T-cell (primary cell): Measurements from ENCODE around the gene POLR2E. TPM values are rescaled to one million over a fixed set of nuclear protein-coding genes. Genes with fewer than 3 reads are reported as not detected.

Experiments used
- ATAC-seq, 4 experiments: fragments of 200-7000 bp in 3 of 4; fragments of 150-1000 bp in 1 of 4; cut with Tn5 transposase; replicated peaks in 1 of 4; 1 replicate in 3 of 4; 2 replicates in 1 of 4; pipeline ENCODE4 v1.10.0; 2021; ENCODE audit warnings: moderate library complexity in 3 of 4, mild to moderate bottlenecking in 2 of 4, moderate number of reproducible peaks in 1 of 4
- CTCF ChIA-PET, 2 donors: fragments of 300-600 bp; sonication (Branson Sonifier 250); formaldehyde crosslinking; loops; one replicate each; lab custom pipeline; 2022; ENCODE audit warnings: antibody characterized with exemption in 2 of 2; lab: Charles Lee
- POLR2A ChIA-PET, 2 donors: fragments of 300-600 bp; sonication (Branson Sonifier 250); formaldehyde crosslinking; loops; one replicate each; lab custom pipeline; 2022; ENCODE audit warnings: antibody characterized with exemption in 2 of 2; lab: Charles Lee
- DNase-seq, 35 experiments: peaks; one replicate each; pipeline versions ENCODE4 v3.0.0 to v3.0.0-alpha.2; 2013 to 2023
- H3K27ac ChIP-seq: one replicate; pipeline ENCODE4 v1.5.1; 2013; ENCODE audit warnings: low read length
- H3K27me3 ChIP-seq, 2 experiments: replicated peaks in 1 of 2; 1 replicate in 1 of 2; 2 replicates in 1 of 2; pipeline versions ENCODE4 v1.6.1 to v1.7.0; 2013; ENCODE audit warnings: low read length in 1 of 2, mixed read lengths in 1 of 2; ENCODE audit not compliant: control insufficient read depth in 2 of 2, insufficient read depth in 2 of 2; ENCODE audit errors: extremely low read depth in 1 of 2
- H3K36me3 ChIP-seq, 2 donors: 1 replicate in 1 of 2; 2 replicates in 1 of 2; pipeline versions ENCODE4 v1.6.1 to v1.7.0; 2013; ENCODE audit warnings: low read length in 1 of 2; ENCODE audit not compliant: control insufficient read depth in 2 of 2, insufficient read depth in 1 of 2; ENCODE audit errors: extremely low read depth in 1 of 2
- H3K4me1 ChIP-seq, 2 experiments: 1 replicate in 1 of 2; 2 replicates in 1 of 2; pipeline versions ENCODE4 v1.6.1 to v1.7.0; 2013; ENCODE audit warnings: low read length in 2 of 2, mixed read lengths in 1 of 2; ENCODE audit not compliant: insufficient read depth in 2 of 2, control insufficient read depth in 1 of 2; ENCODE audit errors: extremely low read depth in 1 of 2
- H3K4me3 ChIP-seq, 2 donors: 1 replicate in 1 of 2; 2 replicates in 1 of 2; pipeline versions ENCODE4 v1.5.1 to v1.7.0; 2013; ENCODE audit warnings: mild to moderate bottlenecking in 2 of 2, low read length in 1 of 2, moderate library complexity in 1 of 2; ENCODE audit not compliant: control insufficient read depth in 1 of 2; ENCODE audit errors: extremely low read depth in 1 of 2
- H3K9me3 ChIP-seq: 2 replicates; pipeline ENCODE4 v1.7.0; 2013
- H3K27ac Mint-ChIP-seq, 2 donors: one replicate each; pipeline ENCODE4 v1.8.0; 2020 to 2021; ENCODE audit warnings: mild to moderate bottlenecking in 2 of 2, mixed read lengths in 2 of 2
- H3K27me3 Mint-ChIP-seq, 2 donors: one replicate each; pipeline ENCODE4 v1.8.0; 2021 to 2022; ENCODE audit warnings: mixed read lengths in 2 of 2
- H3K36me3 Mint-ChIP-seq: one replicate; pipeline ENCODE4 v1.8.0; 2021; ENCODE audit warnings: mixed read lengths
- H3K4me1 Mint-ChIP-seq, 3 donors: one replicate each; pipeline ENCODE4 v1.8.0; 2020 to 2022; ENCODE audit warnings: mixed read lengths in 3 of 3, mild to moderate bottlenecking in 1 of 3
- H3K4me3 Mint-ChIP-seq, 3 donors: one replicate each; pipeline ENCODE4 v1.8.0; 2020 to 2022; ENCODE audit warnings: mild to moderate bottlenecking in 3 of 3, mixed read lengths in 3 of 3, moderate library complexity in 3 of 3
- H3K9me3 Mint-ChIP-seq, 3 donors: one replicate each; pipeline ENCODE4 v1.8.0; 2020 to 2022; ENCODE audit warnings: mixed read lengths in 3 of 3
- WGBS: methylation state at CpG from one replicate; pipeline ENCODE4 v1.1.5; 2013; ENCODE audit warnings: missing lambda C conversion rate; ENCODE audit not compliant: insufficient coverage; 5-methylcytosine and 5-hydroxymethylcytosine counted together
- total RNA-seq, 35 experiments: library from RNA in 6 of 35; stranded (reverse) in 6 of 35; fragments of 120-200 nt in 1 of 35; gene quantifications; one replicate each; pipeline versions ENCODE4 v1.2.1 to v1.2.4 and lab custom pipeline; 2013 to 2026

Gene POLR2E
- total RNA-seq, 5 donors from 2014 or later (not counting 1 experiment from before 2014, with no cell fraction given), result 75.7 to 119 (median 101) TPM

DNA sequence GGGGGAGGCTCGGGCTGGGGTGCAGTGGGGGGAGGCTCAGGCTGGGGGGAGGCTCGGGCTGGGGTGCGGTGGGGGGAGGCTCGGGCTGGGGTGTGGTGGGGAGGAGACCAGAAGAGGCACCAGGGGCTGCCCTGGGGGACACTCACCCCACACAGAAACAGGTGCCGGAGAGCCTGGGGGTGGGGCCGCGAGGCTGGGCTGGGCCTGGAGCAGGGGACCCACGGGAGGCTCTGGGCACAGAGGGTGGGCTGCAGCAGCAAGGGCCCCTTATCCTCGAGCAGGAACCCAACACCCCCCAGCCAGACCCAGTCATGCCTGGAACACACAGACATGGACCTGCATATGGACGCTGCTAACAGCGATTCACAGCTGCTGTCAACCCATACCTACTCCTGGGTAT lies 42.9 kb upstream of the POLR2E start:
- Mint-ChIP-seq H3K27ac (no peak overlapping the region), H3K36me3 (peaks cover 19% of the 10 kb centered on the region), H3K27me3 (no peaks in the 10 kb centered on the region), H3K4me1 (peaks cover 18 to 24% (median 19%) of the 10 kb centered on the region in 3 donors), H3K4me3 (no peak overlapping the region), H3K9me3 (peaks cover 0 to 8% (median 0%) of the 10 kb centered on the region in 3 donors)
- peaks cover 5 to 15% of the 10 kb centered on the region in 2 donors for H3K36me3 ChIP-seq
- ATAC-seq, result no peak
- H3K9me3 ChIP-seq, result no peaks in the 10 kb centered on the region
- no peak for DNase-seq
- CTCF ChIA-PET, result no interaction called here
- peaks cover 0 to 26% of the 10 kb centered on the region in 2 experiments for H3K4me1 ChIP-seq
- no peaks in the 10 kb centered on the region for H3K27me3 ChIP-seq
- 100% methylated on average over 1 of the region's 11 CpGs for WGBS
- POLR2A ChIA-PET, result no interaction called here
- H3K27ac ChIP-seq, result no peak overlapping the region
- H3K4me3 ChIP-seq, result no peak overlapping the region

DNA sequence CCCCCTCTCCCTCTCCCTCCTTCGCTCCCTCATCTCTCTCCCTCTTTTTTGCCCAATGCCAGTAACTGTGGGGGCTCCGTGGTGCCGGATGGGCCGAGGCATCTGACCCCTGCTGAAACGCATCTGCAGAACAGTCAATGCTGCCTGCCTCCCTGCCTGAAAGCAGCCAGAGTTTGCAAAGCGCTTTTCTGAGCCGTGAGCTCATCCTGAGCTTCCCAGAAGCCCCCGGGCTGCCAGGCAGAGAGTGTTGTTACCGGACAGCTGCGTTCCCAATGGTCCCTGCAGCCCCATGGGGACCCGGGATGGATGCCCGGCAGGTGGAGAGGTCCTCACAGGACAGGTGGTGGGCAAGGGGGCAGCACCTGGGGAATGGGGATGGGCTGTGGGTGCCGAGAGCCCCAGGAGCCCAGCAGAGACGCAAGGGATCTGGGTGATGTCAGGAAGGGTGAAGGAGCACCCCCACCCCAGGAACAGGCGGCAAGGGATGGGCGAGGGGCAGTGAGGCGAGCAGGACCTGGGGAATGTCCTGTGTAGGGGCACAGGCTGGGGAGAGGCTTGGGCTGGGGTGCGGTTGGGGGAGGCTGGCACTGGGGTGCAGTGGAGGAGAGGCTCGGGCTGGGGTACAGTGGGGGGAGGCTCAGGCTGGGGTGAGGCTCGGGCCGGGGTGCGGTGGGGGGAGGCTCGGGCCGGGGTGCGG lies 41.6 kb upstream of the POLR2E start:
- H3K4me3 ChIP-seq, result no peak overlapping the region
- DNase-seq (no peak), ATAC-seq (no peak)
- Mint-ChIP-seq H3K4me3 (peak overlapping the region in 1 of 3 donors; percentile 31), H3K36me3 (peaks cover 12% of the 10 kb centered on the region), H3K9me3 (peaks cover 0 to 4% (median 0%) of the 10 kb centered on the region in 3 donors), H3K27ac (peak overlapping the region; percentile 71 to 81), H3K4me1 (peaks cover 18 to 24% (median 18%) of the 10 kb centered on the region in 3 donors), H3K27me3 (no peaks in the 10 kb centered on the region)
- CTCF ChIA-PET, result no interaction called here
- H3K9me3 ChIP-seq, result no peaks in the 10 kb centered on the region
- no peaks in the 10 kb centered on the region for H3K27me3 ChIP-seq
- H3K27ac ChIP-seq, result no peak overlapping the region
- POLR2A ChIA-PET, result no interaction called here
- peaks cover 2 to 9% of the 10 kb centered on the region in 2 donors for H3K36me3 ChIP-seq
- H3K4me1 ChIP-seq, result peaks cover 3 to 38% of the 10 kb centered on the region in 2 experiments
- 79% methylated on average over 17 of the region's 25 CpGs for WGBS

DNA sequence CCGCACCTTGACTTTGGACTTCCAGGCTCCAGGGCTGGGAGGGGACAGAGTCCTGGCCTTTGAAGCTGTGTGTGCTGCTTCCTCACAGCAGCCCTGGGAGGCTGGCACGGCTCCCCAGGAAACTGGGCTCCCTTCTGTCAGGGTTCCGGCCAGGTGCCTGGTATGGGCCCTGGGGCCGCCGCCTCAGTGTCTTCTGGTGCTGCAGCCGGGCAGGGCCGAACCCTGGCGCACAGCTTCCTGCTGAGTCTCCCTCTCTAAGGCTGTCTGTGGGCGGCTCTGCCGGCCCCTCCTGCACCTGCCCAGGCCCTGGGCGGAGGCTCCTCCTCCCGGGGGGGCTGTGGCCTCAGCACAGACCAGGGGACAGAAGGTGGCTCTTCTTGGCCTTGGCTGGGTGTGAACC lies 41.0 kb upstream of the POLR2E start:
- H3K4me3 Mint-ChIP-seq, result peak overlapping the region in 1 of 3 donors; percentile 31
- ChIA-PET POLR2A (no interaction called here), CTCF (no interaction called here)
- ATAC-seq (no peak), DNase-seq (no peak)
- peaks cover 2 to 3% of the 10 kb centered on the region in 2 donors for H3K36me3 ChIP-seq
- peak overlapping the region in 1 of 2 donors; percentile 81 for H3K27ac Mint-ChIP-seq
- no peak overlapping the region for H3K4me3 ChIP-seq
- H3K4me1 ChIP-seq, result peaks cover 4 to 43% of the 10 kb centered on the region in 2 experiments
- peaks cover 0 to 3% (median 0%) of the 10 kb centered on the region in 3 donors for H3K9me3 Mint-ChIP-seq
- peaks cover 12% of the 10 kb centered on the region for H3K36me3 Mint-ChIP-seq
- no peaks in the 10 kb centered on the region for H3K27me3 Mint-ChIP-seq
- WGBS, result 35% methylated on average over 10 of the region's 12 CpGs
- no peaks in the 10 kb centered on the region for H3K9me3 ChIP-seq
- peaks cover 17 to 24% (median 18%) of the 10 kb centered on the region in 3 donors for H3K4me1 Mint-ChIP-seq
- no peaks in the 10 kb centered on the region for H3K27me3 ChIP-seq
- no peak overlapping the region for H3K27ac ChIP-seq

- POLR2A ChIA-PET, result interaction anchor here in 1 of 2 donors (0.6 kb wide), 1 partner anchor 13 kb away, joined by 3 read pairs; no protein-coding TSS in a partner anchor
- H3K27ac ChIP-seq, result no peak overlapping the region
- H3K4me3 Mint-ChIP-seq, result no peak overlapping the region
- peaks cover 24 to 29% (median 24%) of the 10 kb centered on the region in 3 donors for H3K4me1 Mint-ChIP-seq
- 89% methylated on average over 10 of the region's 17 CpGs for WGBS
- H3K4me1 ChIP-seq, result peaks cover 8 to 51% of the 10 kb centered on the region in 2 experiments
- H3K27me3 ChIP-seq, result no peaks in the 10 kb centered on the region
- ATAC-seq (no peak), DNase-seq (no peak)
- peaks cover 0 to 3% (median 0%) of the 10 kb centered on the region in 3 donors for H3K9me3 Mint-ChIP-seq
- peaks cover 0 to 2% of the 10 kb centered on the region in 2 donors for H3K36me3 ChIP-seq
- H3K36me3 Mint-ChIP-seq, result peaks cover 12% of the 10 kb centered on the region
- H3K4me3 ChIP-seq, result no peak overlapping the region
- H3K27me3 Mint-ChIP-seq, result no peaks in the 10 kb centered on the region
- H3K27ac Mint-ChIP-seq, result peak overlapping the region; percentile 59 to 80
- no peaks in the 10 kb centered on the region for H3K9me3 ChIP-seq
- CTCF ChIA-PET, result interaction anchor here in 1 of 2 donors (0.7 kb wide), 1 partner anchor 60 kb away, joined by 5 read pairs; no protein-coding TSS in a partner anchor
Observed at GRCh38 chr19:1135454-1135853, 40.3 kb upstream of the POLR2E start.

GRCh38 chr19:1134431-1134830 lies 39.3 kb upstream of the POLR2E start:
- DNase-seq (no peak), ATAC-seq (no peak)
- no peaks in the 10 kb centered on the region for H3K9me3 ChIP-seq
- H3K4me3 ChIP-seq, result no peak overlapping the region
- H3K9me3 Mint-ChIP-seq, result no peaks in the 10 kb centered on the region
- WGBS, result 93% methylated on average over 6 of the region's 11 CpGs
- H3K27me3 Mint-ChIP-seq, result no peaks in the 10 kb centered on the region
- H3K27ac Mint-ChIP-seq, result peak overlapping the region in 1 of 2 donors; percentile 80
- H3K4me1 ChIP-seq, result peaks cover 13 to 61% of the 10 kb centered on the region in 2 experiments
- H3K36me3 ChIP-seq, result peaks cover 0 to 6% of the 10 kb centered on the region in 2 donors
- ChIA-PET POLR2A (interaction anchor here (0.7 to 1.1 kb wide), 2 partner anchors 134 to 197 kb away, joined by 3 to 12 read pairs; no protein-coding TSS in a partner anchor), CTCF (interaction anchor here in 1 of 2 donors (0.6 kb wide), 1 partner anchor 51 kb away, joined by 6 read pairs; no protein-coding TSS in a partner anchor)
- H3K4me1 Mint-ChIP-seq, result peaks cover 26 to 39% (median 31%) of the 10 kb centered on the region in 3 donors
- H3K36me3 Mint-ChIP-seq, result peaks cover 7% of the 10 kb centered on the region
- H3K27ac ChIP-seq, result no peak overlapping the region
- H3K4me3 Mint-ChIP-seq, result no peak overlapping the region
- no peaks in the 10 kb centered on the region for H3K27me3 ChIP-seq

DNA sequence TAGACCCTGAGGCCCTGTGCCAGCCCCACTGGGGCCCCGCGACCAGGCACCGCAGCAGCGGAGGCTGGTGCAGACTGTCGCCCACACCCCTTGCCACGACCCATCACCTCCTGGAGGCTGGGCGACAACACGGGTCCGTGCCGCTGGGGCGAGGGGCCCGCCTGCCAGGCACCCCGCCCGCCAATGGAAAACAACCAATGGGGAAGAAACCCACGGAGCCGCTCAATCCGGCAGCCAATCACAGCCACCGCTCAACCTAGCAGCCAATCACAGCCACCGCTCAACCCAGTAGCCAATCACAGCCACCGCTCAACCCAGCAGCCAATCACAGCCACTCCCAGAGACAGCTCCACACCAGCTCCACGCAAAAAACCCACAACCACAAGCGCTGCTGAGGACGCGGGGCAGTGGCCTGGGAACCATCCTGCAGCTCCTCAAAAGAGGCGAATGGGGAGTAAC lies 38.3 kb upstream of the POLR2E start:
- POLR2A ChIA-PET, result interaction anchor here (0.5 to 1.1 kb wide), 3 partner anchors 20 to 135 kb away, joined by 3 to 5 read pairs (median 3); no protein-coding TSS in a partner anchor
- WGBS, result 34% methylated on average over 23 of the region's 25 CpGs
- Mint-ChIP-seq H3K36me3 (peaks cover 2% of the 10 kb centered on the region), H3K9me3 (no peaks in the 10 kb centered on the region), H3K27me3 (no peaks in the 10 kb centered on the region), H3K4me3 (peak overlapping the region; percentile 39 to 79 (median 78)), H3K27ac (peak overlapping the region; percentile 80 to 84), H3K4me1 (peaks cover 26 to 44% (median 34%) of the 10 kb centered on the region in 3 donors)
- Histone ChIP-seq H3K27ac (peak overlapping the region; percentile 90), H3K36me3 (peaks cover 0 to 4% of the 10 kb centered on the region in 2 donors), H3K27me3 (no peaks in the 10 kb centered on the region), H3K4me3 (peak overlapping the region in 1 of 2 donors; percentile 95), H3K4me1 (peaks cover 13 to 70% of the 10 kb centered on the region in 2 experiments), H3K9me3 (no peaks in the 10 kb centered on the region)
- DNase-seq (peak; percentile 40 to 90 (median 77)), ATAC-seq (peak; percentile 24 to 60 (median 46))
- CTCF ChIA-PET, result interaction anchor here (0.6 to 0.8 kb wide), 4 partner anchors 21 to 111 kb away, joined by 3 to 11 read pairs (median 3); no protein-coding TSS in a partner anchor
